ENCODE measurements around the gene TBC1D8.

TBC1D8 gene

DNA sequence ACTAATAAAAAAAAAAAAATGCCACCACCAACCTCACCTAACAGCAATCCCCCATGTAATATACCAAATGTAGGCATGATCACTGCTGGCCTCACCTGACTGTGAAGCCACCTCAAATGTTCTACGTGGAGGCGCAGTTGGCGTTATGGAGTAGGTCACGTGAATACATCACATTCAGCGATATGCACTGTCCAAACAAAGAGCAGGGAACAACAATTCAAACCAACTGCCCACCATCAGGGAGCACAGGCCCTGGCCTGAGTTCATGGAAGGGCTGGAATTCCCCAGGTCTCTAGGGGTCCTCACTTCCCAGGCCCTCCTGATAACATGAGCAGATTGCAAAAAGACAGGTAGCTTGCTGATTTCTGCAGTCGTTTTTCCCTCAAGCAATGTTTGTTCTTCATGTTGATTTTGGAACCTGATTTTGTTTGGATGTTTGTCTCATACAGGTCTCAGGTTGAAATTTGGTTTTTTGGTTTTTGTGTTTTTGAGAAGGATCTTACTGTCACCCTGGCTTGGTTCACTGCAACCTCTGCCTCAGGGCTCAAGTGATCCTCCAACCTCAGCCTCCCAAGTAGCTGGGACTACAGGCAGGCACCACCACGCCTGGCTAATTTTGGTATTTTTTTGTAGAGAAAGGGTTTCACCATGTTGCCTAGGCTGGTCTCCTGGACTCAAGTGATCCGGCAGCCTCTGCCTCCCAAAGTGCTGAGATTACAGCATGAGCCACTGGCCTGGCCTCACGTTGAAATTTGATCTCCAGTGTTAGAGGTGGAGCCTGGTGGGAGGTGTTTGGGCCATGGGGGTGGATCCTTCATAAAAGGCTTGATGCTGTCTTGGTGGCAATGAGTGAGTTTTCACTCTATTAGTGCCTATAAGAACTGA is 15.5 kb downstream of the TBC1D8 start:
- DNase-seq (ENCODE audit: low read depth): no peak

DNA sequence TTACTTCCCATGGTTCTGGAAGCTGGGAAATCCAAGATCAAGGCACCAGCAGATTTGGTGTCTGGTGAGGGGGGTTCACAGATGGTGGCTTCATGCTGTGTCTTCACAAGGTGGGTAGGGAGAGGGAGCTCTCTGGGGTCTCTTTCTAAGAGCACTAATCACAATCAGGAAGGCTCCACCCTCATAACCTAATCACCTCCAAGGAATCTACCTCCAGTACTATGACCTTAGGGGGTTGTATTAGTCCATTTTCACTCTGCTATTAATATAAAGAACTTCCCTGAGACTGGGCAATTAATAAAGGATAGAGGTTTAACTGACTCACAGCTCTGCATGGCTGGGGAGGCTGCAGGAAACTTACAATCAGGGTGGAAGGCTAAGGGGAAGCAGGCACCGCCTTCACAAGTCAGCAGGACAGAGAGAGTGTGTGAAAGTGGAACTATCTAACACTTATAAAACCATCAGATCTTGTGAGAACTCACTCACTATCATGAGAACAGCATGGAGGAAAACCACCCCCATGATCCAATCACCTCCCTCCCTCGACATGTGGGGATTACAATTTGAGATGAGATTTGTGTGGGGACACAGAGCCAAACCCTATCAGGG is 17.6 kb downstream of the TBC1D8 start:
- DNase-seq (ENCODE audit: low read depth): no peak

DNA sequence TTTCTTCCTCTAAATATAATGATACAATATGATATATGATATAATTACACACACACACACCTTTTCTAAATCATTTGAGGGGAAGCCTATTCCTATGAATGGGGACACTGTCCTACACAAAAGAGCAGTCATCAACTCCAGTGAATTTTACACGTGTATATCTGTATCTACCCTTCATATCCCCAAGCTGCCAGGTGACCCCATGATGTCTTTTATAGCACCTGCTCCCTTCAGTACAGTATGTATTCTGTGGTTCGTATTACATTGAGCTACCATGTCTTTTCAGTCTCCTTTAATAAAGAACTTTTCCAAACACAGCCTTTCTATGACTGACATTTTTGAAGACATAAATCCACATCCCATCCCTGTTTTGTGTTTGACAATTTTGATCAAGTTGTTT is 19.0 kb downstream of the TBC1D8 start:
- DNase-seq (ENCODE audit: low read depth): no peak

DNA sequence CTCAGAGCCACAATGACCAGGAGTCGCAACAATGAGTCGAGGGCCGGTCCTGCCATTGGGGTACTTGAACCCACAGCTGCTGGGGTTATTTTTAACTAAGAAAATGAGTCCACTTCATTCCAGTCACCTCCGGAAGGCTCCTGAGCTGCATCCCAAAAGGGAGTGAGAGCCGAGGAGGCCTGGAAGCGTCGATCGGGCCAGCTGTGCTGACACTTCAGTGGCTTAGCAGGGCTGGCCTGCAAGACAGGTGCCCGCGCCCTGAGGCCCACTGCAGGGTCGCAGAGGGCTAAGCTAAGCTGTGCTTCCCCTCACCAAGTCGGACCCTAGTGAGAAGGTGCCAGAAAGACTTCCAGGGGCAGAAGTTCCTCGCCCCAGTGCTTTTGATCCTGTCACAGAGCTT is 21.1 kb downstream of the TBC1D8 start:
- DNase-seq (ENCODE audit: low read depth): no peak

DNA sequence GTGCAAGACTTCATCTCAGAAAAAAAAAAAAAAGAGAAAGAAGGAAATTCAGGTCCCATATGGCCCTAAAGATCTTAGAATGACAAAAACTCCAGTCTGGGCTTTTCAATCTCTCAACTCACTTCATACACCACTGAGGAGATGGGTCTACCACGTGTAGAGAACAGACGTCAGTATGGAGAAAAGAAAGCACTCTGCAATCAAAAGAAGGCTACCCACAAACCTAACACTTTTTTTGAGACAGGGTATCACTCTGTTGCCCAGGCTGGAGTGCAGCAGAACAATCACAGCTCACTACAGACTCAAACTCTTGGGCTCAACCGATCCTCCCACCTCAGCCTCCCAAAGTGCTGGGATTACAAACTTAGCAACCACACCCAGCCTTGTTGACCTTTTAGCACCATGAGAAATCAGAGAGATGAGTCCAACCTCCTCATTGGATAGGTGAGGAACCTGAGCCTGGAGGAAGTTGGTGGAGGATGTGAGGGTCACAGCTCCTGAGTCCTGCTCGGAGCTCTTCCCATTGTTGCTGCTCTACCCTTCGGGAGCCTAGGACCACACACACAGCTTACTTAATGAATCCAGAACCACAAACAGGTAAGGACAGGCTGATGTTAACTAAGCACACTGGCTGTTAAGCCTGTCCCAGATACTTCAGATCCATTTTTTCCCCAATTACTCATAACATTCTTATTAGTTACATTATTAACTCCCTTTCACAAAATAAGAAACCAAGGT is 23.7 kb downstream of the TBC1D8 start:
- DNase-seq (ENCODE audit: low read depth): no peak

DNA sequence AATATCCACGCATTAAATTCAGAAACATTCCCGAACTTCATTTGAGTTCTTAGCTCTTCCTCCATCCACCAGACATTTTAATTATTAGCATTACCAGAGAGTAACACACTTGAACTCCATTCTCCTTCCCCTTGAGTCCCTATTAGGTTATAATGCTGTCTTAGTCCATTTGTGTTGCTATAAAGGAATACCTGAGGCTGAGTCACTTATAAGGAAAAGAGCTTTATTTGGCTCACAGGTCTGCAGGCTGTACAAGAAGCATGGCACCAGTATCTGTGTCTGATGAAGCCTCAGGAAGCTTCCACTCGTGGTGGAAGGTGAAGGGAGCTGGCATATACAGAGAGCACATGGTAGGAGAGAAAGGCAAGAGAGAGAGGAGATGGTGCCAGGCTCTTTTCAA is 25.4 kb downstream of the TBC1D8 start:
- no peak for DNase-seq (ENCODE audit: low read depth)

DNA sequence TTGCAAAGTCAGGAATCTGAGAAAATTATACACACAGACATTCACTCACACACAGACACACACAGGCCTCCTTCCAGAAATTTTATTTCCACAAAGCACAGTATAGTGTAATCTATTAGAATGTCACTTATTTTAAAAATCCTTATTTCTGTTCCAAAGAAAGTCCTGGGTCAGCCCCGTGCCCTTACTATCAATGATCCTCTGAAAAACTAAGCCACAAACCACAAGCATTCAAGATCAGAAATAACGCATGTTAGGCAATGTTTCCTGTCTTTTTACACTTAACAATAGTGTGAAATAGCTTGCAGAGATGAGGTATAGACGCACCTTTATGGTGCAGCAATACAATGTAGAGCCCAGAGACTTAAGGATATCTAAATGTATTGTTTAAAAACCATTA is 25.8 kb downstream of the TBC1D8 start:
- DNase-seq (ENCODE audit: low read depth): no peak

DNA sequence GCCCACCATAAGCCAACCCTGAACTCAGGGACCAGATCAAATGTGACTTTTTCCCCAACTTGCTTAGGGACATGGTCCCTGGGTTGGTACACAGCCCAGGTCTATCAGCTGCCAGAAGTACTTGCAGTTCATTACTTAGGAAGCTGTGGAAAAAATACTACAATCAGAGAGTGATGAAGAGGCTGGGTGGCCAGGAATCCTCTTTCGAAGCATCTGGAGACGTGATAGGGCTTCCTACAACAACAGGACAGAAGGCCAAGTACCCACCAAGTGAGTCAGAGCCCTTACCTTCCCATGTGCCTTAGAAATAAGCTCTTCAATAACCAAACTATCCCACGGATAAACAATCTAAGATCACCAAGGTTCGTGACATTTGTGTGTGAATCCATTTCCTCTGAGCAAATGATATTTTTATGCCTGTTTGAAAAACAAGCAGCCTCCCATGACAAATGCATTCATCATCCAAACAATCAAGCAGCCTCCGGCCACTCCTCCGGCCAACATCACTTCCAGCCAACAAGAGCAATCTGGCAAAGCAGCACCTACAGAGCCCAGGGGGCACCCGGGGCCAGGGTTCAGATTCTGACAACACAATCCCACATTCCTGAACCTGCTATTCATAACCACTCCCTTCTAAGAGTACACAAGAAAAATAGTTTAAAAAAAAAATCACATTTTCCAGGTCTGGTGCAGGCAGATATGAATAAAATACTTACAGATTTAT is 26.4 kb downstream of the TBC1D8 start:
- DNase-seq (ENCODE audit: low read depth): peak; percentile 89

DNA sequence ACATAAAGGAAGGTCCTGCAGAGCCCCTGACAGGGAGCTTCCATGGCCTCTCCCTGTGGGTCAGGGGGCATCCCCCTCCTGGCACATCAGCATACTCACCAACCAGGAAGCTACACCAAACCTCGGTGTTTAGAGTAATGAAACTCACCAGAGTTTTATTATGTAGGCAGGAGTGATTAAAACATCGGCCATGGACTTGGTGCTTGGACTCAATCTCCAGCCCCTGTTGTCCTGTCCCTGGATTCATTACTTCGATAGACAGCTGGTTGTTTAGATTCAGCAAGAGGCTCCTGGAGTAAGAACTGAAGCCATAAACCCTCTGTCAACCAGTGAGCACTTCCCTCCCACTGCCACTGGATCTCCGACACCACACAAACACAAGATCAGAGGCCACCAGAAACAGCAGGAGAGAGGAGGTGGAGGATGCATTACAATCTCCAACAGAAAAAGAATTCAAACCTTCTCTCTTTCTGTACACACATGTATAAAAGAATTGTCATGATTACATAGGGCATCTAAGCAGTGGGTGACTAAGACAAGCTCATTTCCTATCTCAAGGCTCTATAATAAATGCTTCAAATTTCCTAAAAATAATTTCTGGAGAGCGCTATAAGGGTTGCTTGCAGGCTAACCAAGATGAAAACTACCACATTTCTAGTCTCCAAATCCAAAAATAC is 27.2 kb downstream of the TBC1D8 start:
- no peak for DNase-seq (ENCODE audit: low read depth)

DNA sequence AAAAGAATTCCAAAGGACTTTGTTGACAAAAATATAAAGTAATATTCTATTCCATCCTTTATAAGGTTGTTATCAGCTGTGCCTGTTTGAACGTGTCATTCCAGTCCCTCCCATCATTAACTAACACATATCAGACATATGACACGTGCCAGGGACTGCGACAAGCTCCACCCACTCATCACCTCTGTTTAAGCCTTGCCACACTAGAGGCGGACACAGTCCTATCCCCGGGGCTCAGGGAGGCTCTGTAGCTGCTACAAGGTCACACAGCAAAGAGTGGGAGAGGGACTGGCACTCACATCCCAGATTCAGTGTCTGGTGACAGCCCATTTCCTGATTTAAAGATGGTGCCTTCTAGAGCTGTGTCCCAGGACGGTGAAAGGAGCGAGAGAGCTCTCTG is 30.0 kb downstream of the TBC1D8 start:
- no peak for DNase-seq (ENCODE audit: low read depth)

DNA sequence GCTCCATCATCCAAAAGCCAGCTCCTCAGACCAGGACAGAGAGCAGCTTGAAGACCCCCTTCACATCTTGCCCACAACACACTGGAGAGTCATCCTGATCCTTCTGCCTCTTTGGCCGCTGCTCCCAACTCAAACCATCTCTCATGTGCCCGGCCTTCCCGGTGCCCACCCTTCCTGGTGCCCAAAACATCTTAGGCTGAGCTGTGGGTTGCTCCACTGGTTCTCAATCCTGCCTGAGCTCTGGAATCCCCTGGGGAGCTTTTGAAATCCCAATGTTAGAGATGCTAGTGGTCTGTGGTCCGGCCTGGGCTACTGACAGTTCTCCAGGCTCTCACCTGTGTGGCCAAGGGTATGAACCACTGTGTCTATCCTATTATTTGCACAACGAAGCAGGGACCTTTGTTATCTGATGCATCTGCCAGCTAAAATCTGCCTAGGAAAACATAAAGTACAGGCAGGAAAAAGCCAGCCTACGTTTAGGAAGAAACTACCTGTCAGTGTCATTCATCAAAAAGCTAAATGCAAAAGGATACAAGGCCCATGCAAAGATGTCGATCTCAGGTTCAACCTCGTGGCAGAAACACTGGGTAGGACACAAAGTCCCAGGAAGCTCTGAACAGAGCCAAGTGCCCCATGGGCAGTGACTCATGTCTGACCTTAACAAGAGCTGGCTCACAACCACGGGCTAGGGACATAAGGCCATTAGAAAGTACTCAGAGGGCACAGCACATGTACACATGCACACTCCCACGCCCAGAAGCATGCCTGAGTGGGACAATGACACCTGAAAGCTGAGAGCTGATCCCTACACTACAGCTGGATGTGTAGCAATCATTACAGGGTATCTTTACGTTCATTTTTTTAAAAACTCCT is 30.8 kb downstream of the TBC1D8 start:
- peak; percentile 51 for DNase-seq (ENCODE audit: low read depth)

DNA sequence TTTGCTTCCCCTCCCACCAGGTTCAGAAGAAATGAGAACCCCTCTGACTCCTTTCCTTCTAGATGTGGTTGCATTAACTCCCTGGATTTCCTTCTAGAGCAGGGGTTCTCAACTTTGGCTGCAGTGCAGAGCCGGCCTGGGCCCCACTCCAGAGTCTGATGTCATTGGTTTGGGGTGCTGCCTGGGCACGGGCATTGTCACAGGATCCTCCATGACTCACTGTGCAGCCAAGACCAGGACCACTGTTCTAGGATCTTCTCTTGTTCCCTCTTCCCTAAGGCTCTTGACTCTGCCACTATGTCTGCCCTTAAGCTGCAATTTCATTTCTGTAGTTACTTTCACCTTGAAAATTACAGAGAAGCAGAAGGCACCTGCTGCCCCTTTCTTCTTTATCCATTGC is 31.8 kb downstream of the TBC1D8 start:
- DNase-seq (ENCODE audit: low read depth): peak; percentile 52

DNA sequence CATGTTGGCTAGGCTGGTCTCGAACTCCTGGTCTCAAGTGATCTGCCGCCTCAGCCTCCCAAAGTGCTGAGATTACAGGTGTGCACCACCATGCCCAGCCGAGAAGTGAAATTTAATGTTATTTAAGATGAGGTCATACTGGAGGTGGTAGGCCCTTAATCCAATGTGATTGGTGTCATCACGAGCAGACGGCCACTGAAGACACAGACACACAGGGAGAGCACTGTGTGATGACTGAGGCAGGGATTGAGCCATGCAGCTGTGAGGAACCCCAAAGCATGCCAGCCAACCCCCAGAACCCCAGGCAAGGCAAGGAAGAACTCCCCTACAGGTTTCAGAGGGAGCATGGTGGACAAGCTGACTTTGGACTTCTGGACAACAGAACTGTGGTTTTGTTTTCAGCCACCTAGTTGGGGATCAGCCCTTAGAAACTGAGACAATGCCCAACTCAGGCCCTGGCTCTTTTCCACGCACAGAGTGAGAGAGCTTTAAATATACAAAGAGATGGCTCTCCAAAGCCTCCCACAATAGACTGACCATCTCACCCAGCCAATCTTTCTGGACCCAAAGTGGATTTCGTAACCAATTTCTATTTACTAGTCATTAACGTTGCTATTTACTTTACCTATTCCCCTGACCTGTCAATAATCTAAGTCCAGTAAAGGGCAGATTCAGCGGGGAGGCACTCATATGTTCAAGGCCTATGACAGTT is 34.2 kb downstream of the TBC1D8 start:
- no peak for DNase-seq (ENCODE audit: low read depth)

DNA sequence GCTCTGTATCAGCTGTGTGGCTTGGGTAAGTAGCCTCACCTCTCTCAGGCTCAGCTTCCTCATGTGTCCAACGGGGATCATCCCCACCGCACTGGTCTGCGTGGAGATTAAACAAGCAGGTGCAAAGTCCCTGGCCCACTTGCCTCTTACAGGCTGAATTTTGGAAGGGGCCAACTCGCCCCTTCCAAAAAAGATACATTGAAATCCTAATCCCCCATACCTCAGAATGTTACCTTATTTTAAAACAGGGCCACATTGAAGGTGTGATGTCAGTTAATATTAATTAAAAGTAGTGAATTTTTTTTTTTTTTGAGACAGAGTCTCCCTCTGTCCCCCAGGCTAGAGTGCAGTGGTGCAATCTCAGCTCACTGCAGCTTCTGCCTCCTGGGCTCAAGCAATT is 34.8 kb downstream of the TBC1D8 start:
- DNase-seq (ENCODE audit: low read depth): no peak

DNA sequence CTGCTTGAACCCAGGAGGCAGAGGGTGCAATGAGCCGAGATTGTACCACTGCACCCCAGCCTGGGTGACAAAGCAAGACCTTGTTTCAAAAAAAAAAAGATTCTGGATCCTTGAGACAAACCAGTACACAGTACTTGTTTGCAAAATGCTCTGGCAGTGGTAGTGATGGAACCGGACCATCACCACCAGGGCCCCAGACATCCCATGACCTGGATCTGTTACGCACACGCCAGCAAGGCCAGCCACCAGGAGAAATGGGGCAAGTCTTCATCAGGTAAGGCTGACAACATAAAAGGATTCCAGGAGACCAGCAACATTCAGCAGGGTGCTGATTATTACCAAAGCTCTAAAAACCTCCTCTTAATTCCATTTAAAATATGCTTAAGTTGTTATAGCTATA is 35.5 kb downstream of the TBC1D8 start:
- no peak for DNase-seq (ENCODE audit: low read depth)

DNA sequence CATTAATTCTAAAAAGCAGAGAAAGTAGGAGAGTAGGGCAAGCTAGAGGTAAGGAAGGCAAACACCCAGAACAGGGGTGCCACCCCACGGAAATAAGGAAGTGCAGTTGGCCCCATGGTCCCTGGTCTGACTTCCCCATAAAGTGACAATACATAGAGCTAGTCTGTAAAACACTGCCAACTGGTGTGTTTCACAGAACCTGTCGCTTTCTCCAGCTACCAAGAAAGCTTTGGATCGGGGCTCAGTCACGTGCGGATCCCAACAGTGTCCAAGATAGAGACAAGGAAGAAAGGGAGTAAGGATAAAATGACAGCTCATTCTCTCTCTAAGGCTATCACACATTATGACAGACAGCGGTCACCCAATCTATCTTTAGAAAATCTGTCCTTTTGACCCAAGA is 36.4 kb downstream of the TBC1D8 start:
- no peak for DNase-seq (ENCODE audit: low read depth)

DNA sequence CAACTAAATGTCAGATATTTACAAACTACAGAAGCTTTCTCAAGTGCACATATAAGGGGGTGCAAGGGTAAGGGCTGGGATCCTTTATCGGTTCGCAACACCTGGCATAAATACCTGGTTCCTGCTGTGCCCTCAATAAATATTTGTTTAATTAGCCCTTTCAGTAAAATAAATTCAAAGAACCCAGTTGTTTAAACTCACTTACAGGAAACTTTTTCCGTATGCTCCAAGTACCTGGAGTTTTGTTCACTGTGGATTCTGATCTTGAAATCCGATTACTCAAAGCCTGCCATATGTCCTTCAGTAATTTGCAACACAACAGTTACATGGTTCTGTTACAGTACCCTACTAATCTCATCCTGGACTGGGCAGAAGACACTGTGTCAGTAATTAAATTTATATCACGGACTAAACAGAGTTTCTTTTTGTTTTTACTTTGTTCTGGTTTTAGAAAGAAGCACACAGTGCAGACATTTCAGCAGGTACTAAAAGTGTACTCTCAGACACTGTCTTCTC is 36.9 kb downstream of the TBC1D8 start:
- DNase-seq (ENCODE audit: low read depth): no peak

DNA sequence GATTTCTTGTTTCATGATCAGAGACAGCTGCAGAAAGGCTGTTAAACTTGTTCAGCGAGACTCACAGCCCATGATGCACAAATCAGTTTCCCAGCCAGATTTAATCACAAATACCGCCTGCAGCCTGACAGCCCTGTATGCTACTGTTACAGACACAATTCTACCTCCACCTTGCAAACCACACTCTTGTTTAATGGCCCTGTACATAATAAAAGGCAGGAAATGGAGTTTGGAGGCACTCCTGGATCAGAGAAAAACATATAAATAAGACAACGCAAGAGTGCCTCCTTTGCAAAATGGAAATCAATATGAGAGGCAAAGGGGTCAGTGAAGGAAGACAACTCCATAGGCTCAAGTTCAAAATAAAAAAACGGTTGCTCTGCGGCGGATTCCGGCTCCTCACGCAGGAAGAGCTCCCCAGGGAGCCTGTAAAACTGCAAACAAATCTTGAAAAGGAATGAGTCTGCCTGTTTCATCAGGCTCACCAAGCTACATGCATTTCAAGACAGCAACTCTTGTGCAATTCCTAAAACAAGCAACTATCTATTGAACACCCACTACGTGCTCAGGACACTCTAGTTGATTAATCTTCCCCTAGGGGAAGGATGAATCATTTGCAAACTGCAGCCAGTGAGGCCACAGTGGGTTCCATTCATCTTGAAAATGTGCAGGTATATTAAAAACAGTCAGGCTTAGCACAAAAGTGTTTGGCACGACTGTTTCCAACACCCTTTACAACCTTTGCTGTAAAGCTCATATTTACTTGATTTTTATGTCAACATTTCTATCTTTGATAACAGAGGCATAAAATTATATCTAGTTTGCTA is 37.5 kb downstream of the TBC1D8 start:
- peak; percentile 87 for DNase-seq (ENCODE audit: low read depth)

DNA sequence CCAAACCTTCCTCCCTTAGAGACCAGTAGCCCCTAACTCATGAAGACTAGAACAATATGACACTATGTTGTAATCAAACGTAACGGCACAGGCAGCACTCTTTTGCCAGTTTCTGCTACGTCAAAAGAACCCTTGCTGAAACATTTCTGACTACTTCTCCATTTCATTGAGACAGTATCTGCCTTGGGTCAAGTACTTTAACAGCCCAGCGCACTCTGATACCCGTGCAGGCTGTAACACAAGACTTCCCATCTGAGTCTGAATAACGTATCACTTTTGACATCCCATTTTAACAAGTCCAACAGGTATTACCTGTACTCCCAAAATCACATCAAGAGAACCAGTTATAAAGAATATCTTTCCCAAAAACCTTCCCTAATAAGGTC is 38.4 kb downstream of the TBC1D8 start:
- DNase-seq (ENCODE audit: low read depth): no peak
